Activated CD8-positive, alpha-beta memory T cell treated with anti-CD3 and anti-CD28 coated beads, Interleukin-2, amount 50 U/mL, for 24 hours (primary cell): ENCODE data around the gene ATXN7L1.
"Not testable (repeated sequence)": the region's sequence is repeated elsewhere in the genome, so short reads cannot be mapped to it uniquely, and the experiment has no call there.

Experiments used
- DNase-seq: peaks from one replicate; pipeline ENCODE4 v3.0.0-alpha.2; 2020; ENCODE audit errors: extremely low read depth

Gene ATXN7L1

DNA sequence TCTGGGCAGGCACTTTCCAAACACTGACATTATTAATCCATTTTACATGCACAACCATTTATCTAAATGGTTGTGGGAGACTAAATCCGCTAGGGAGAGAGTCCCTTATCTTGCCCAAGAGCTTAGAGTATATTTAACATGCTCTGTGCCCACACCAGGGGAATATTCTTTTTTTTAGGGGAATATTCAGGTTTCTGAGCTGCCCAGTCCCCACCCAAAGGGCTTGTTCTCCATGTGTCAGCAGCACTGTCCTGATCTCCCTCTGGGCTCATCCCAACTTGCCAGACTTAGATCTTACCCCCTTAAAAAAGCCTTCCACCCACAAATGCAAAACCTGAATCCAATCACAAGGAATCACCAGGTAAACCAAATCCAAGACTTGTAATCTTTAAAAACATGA, 132.1 kb downstream of the ATXN7L1 start:
- DNase-seq: no peak

DNA sequence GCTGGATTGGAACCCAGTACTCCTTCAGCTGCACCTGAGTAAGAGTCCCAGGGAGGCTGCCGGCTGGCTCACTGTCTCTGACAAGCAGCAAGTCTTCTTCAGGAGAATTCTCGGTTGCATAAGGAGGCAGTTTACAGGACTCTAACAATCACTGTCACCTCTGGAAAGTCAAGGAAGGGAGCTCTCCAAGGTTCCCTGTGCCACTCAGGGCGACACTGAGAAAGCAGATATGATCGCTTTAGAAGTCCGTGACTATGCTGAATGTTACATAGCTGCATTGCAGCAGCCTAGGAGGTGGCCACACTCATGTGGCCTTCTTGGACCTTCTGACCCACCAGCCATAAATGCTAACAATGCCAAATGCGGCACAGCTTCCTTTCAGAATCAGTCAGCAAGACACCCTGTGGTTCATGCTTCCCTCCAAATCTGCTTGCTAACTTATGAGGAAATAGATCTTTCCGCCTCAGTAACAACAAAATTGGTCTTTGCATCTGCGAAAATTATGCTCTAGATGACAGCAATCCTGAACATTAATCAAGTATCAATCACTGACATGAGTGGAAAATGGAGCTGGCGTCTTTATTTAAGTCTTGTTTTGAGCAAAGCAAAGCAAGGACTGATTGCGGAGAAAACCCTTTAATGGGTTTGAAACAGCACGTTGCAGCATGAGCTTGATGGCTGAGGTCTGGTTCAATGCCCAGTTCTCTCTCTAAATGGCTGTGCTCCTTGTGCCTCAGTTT, 132.9 kb downstream of the ATXN7L1 start:
- DNase-seq: no peak

- DNase-seq: no peak
Measured at GRCh38 chr7:105742787-105743186, 133.6 kb downstream of the ATXN7L1 start.

DNA sequence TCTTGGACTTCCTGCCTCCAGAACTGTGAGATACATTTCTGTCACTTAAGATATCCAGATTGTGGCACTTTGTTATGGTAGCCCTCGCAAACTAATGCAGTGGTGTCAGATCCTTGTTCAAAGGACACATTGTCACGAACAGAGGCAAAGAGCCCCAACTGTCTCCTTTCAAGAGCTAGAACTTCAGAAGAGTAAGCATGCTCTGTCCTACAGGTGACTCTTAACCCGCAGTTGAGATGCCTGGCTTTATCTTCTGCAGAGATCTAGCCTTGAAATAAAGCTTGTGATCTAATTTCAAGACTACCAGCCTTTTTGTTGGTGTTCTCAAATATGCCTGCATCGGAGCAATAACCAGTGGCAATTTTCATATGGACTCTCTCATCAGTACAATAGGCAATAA, 134.4 kb downstream of the ATXN7L1 start:
- no peak for DNase-seq

DNA sequence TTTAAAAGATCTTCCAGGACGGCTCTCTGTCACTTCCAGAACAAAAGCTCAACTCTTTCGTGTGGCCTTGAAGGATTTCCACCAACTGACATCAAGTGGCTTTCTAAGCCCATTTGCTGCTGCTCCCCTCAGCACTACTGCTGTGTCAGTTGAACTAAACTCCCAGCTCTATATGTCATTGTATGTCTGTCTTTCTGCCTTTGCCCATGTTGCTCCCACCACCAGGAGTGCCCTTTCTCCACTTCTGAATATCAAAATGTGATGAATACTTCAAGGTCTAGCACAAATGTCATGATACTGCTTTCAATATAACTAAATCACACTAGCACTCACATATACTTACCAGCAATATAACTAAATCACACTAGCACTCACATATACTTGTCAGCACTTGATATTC, 138.3 kb downstream of the ATXN7L1 start:
- DNase-seq: no peak

- DNase-seq: no peak
Measured at GRCh38 chr7:105734233-105734632, 142.2 kb downstream of the ATXN7L1 start.

GRCh38 chr7:105731042-105731441, 145.4 kb downstream of the ATXN7L1 start:
- DNase-seq: no peak

- no peak for DNase-seq
Measured at GRCh38 chr7:105728028-105728427, 148.4 kb downstream of the ATXN7L1 start.

- DNase-seq: no peak
Measured at GRCh38 chr7:105724688-105725087, 151.7 kb downstream of the ATXN7L1 start.

GRCh38 chr7:105723572-105723971, 152.8 kb downstream of the ATXN7L1 start:
- no peak for DNase-seq

DNA sequence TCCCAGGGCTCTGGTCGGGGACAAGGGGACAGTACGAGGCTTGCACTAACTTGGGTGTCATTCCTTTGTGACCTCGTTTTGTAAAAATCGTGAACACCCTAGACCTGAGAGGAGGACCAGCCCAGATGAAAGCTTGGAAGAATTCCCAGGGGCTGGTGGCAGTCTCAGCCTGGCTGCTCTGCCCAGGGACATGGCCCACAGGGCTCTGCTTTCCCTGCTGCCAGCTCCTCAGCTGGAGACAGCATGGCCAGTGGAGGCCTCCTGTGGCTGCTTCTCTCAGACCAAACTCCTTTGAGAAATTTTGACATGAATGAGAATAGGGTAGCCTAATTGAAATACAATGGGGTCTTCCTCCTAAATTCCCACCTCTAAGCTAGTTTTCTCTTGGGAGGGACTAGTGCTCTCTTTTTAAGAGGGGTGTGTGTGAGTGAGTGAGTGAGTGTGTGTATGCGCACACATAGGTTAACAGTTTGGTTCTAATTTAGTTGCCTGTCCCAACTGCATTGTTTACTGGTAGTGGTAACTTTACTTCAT, 154.8 kb downstream of the ATXN7L1 start:
- no peak for DNase-seq

- DNase-seq: no peak
Measured at GRCh38 chr7:105719919-105720318, 156.5 kb downstream of the ATXN7L1 start.

DNA sequence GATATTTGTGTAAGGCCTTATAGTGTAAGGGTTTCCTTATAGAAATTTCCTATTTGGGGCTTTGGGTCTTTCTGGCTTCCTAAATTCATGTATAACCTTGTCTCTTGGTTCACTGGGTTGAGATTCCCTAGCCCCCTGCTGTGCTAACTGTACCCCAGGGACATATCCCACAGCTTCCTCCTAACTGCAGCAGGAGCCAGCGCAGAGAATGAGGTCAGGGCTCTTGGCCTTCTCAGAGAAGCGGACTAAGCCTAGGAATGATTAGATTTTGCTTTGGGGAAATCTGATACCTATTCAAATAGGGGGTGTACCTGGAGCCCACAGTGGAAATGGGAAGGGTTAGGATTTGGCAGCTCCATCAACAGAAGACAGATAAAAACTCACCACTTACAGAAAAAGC, 157.0 kb downstream of the ATXN7L1 start:
- no peak for DNase-seq

DNA sequence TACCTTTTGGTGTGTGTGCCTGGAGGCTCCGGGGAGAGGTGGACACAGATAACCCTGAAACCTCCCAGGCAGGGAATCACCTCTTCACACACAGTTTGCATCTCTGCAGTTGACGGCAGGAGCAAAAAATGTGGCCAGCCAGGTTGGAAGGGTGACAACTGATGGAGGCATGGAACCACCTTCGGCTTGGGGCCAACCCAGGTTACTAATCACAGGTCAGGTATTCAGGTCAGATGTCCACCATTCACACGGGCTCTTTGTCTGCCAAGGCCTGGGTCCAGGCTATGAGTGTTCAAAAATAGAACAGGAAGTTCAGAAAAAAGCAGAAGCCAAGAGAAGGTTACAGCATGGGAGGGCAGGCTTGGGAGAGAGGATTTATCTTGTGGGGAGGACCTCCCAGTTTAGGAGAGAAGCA, 157.9 kb downstream of the ATXN7L1 start:
- no peak for DNase-seq

GRCh38 chr7:105715528-105715927, 160.9 kb downstream of the ATXN7L1 start:
- no peak for DNase-seq

GRCh38 chr7:105713488-105714465, 162.6 kb downstream of the ATXN7L1 start:
- no peak for DNase-seq

DNA sequence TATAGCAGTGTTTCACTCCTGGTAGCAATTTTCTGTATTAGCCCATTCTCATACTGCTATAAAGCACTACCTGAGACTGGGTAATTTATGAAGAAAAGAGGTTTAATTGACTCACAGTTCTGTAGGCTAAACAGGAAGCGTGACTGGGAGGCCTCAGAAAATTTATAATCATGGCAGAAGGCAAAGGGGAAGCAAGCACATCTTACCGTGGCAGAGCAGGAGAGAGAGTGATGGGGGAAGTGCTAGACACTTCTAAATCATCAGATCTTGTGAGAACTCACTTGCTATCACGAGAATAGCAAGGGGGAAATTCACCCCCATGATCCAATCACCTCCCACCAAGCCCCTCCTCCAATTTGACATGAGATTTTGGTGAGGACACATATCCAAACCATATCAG, 163.5 kb downstream of the ATXN7L1 start:
- DNase-seq: no peak

DNA sequence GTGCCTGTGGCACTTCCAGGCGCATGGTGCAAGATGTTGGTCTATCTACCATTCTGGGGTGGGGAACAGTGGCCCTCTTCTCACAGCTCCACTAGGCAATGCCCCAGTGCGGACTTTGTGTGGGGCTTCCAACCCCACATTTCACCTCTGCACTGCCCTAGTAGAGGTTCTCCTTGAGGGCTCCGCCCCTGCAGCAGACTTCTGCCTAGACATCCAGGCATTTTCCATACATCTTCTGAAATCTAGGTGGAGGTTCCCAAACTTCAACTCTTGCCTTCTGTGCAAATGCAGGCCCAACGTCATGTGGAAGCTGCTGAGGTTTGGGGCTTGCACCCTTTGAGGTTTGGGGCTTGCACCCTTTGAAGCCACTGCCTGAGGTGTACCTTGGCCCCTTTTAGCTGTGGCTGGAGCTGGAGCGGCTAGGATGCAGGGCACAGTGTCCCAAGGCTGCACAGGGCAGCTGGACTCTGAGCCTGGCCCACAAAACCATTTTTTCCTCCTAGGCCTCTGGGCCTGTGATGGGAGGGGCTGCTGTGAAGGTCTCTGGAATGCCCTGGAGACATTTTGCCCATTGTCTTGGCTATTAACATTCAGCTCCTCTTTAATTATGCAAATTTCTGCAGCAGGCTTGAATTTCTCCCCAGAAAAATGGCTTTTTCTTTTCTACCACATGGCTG, 164.5 kb downstream of the ATXN7L1 start:
- DNase-seq: no peak

DNA sequence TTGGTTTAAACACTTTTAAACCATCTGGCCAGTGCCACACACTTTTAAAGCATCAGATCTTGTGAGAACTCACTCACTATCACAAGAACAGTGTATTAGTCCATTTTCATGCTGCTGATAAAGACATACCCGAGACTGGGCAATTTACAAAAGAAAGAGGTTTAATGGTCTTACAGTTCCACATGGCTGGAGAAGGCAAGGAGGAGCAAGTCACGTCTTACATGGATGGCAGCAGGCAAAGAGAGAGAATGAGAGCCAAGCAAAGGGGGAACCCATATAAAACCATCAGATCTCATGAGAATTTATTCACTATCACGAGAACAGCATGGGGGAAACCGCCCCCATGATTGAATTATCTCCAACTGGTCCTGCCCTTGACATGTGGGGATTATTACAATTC, 165.7 kb downstream of the ATXN7L1 start:
- not testable (repeated sequence) for DNase-seq

DNA sequence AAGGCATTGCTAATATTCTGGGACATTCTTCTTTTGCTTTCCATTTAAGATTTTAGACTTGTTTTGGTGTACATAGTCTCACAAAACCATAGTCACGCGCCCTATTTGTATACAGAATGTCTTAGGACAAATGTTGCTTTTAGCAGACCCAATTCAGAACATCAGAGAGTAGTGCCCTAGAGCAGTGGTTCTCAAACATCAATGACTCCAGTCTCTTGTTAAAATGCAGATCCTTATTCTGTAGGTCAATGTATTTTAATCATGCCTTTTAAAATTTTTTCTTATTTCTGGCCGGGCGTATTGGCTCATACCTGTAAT, 167.7 kb downstream of the ATXN7L1 start:
- no peak for DNase-seq

DNA sequence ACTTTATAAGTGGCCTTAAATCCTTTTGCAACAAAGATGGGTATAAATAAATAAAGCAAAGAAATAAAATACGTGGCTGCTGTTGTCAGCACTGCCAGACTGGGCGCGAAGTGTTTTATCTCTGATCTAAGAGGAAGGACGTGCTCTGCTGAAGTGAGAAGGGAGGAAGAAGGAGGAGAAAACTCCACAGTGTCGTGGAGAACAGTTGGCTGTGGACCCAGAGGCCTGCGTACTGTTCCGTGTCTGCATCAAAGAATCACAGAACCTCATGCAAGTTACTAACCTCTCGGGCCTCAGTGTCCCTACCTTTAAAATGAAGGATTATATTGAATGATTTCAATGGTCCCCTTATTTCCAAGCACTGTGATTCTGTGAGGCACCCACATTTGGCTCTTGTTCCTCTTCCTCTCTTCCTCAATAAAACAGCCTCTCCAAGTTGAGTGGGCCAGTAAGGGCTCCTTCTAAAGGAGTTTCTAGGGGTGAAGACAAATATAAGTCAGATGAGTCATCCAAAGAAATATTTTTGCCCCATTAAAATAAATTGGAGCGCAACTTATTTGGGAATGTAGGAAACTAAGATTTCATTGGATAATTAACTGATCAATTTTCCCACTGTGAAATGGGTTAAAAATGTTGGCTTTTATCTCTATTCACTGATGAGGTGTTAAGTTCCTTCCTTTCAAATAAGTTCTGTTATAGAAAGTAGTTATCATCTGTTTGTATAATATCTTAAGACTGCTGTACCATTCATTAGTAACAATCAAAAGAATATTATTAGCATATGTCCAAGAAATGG, 168.2 kb downstream of the ATXN7L1 start:
- DNase-seq: no peak
